ENCODE measurements around the gene SORL1.

Gene SORL1

DNA sequence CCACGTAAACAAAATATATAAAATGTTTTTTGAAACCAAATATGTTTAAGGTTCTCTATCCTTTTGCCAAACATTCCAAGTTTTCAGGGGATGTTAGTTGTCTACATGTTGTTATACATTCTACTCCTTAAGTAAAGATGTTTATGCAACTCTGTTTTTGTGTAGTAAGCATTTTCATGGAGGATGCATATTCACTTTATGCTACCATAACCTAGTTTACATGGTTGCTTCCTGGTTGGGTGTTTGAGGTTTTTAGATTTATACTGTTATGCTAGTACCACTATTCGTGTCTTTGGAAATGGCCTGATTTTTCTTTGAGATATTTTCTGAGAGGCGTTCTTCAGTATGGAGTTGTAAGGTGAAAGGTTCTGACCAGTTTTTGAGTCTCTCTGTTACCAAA is 131.7 kb downstream of the SORL1 start:
- no peak overlapping the region for H3K4me3 ChIP-seq (ENCODE audit: control insufficient read depth, low read depth, low read length)
- no peak for DNase-seq (ENCODE audit: low read depth)
- TF ChIP-seq, protein P1, sequence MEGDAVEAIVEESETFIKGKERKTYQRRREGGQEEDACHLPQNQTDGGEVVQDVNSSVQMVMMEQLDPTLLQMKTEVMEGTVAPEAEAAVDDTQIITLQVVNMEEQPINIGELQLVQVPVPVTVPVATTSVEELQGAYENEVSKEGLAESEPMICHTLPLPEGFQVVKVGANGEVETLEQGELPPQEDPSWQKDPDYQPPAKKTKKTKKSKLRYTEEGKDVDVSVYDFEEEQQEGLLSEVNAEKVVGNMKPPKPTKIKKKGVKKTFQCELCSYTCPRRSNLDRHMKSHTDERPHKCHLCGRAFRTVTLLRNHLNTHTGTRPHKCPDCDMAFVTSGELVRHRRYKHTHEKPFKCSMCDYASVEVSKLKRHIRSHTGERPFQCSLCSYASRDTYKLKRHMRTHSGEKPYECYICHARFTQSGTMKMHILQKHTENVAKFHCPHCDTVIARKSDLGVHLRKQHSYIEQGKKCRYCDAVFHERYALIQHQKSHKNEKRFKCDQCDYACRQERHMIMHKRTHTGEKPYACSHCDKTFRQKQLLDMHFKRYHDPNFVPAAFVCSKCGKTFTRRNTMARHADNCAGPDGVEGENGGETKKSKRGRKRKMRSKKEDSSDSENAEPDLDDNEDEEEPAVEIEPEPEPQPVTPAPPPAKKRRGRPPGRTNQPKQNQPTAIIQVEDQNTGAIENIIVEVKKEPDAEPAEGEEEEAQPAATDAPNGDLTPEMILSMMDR (IDR thresholded peaks at IDR 0.05; ENCODE audit: control insufficient read depth, insufficient read depth, low read depth, low read length, missing control alignments) = no peak

DNA sequence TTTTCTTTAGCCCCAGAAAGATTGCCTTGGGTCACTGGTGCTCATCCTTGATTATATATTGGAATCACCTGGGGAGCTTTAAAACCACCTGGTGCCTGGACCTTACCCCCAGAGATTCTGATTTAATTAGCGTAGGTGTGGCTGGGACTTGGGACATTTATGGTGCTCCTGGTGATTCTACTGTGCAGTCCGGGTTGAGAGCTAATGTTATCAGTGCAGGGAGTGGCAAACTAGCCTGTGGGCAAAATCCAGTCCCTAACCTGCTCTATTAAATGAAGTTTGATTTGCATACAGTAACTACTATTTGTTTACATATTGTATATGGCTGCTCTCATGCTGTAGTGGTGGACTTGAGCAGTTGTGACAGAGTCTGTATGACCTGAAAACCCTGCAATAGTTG is 134.6 kb downstream of the SORL1 start:
- TF ChIP-seq, protein P1 (IDR thresholded peaks at IDR 0.05; ENCODE audit: control insufficient read depth, insufficient read depth, low read depth, low read length, missing control alignments) = no peak
- no peak for DNase-seq (ENCODE audit: low read depth)
- H3K4me3 ChIP-seq (ENCODE audit: control insufficient read depth, low read depth, low read length) = no peak overlapping the region

GRCh38 chr11:121587182-121587581 is 135.1 kb downstream of the SORL1 start:
- TF ChIP-seq, protein P1 (IDR thresholded peaks at IDR 0.05; ENCODE audit: control insufficient read depth, insufficient read depth, low read depth, low read length, missing control alignments) = no peak
- DNase-seq (ENCODE audit: low read depth) = no peak
- no peak overlapping the region for H3K4me3 ChIP-seq (ENCODE audit: control insufficient read depth, low read depth, low read length)

DNA sequence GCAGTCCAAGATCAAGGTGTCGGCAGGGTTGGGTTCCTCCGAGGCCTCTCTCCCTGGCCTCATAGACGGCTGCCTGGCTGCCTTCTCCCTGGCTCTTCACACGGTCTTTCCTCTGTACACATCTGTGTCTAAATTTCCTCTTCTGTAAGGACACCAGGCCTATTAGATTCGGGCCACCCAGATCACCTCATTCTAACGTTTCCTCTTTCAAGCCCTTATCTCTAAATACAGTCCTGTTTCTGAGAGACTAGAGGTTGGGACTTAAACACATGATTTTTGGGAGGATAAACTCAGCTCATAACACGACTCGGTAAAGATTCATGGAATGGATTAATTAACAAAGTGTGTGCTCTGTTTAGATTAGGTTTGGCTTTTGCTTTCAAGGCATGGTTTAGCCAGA is 136.6 kb downstream of the SORL1 start:
- TF ChIP-seq, protein P1 (IDR thresholded peaks at IDR 0.05; ENCODE audit: control insufficient read depth, insufficient read depth, low read depth, low read length, missing control alignments) = no peak

GRCh38 chr11:121589946-121590537 is 137.9 kb downstream of the SORL1 start:
- TF ChIP-seq, protein P1 (IDR thresholded peaks at IDR 0.05; ENCODE audit: control insufficient read depth, insufficient read depth, low read depth, low read length, missing control alignments) = no peak
- no peak overlapping the region for H3K4me3 ChIP-seq (ENCODE audit: control insufficient read depth, low read depth, low read length)
- no peak for DNase-seq (ENCODE audit: low read depth)

More for the DNA sequence above, 136.6 kb downstream of the SORL1 start:
- no peak for DNase-seq (ENCODE audit: low read depth)
- H3K4me3 ChIP-seq (ENCODE audit: control insufficient read depth, low read depth, low read length) = no peak overlapping the region

GRCh38 chr11:121590772-121591404 is 138.8 kb downstream of the SORL1 start:
- H3K4me3 ChIP-seq (ENCODE audit: control insufficient read depth, low read depth, low read length) = no peak overlapping the region
- DNase-seq (ENCODE audit: low read depth) = no peak
- TF ChIP-seq, protein P1 (IDR thresholded peaks at IDR 0.05; ENCODE audit: control insufficient read depth, insufficient read depth, low read depth, low read length, missing control alignments) = no peak
